HUES6 (cell line): ENCODE measurements around the gene TREML4.

ENCODE experiments used
- H3K27ac ChIP-seq: 2 replicates; pipeline ENCODE4 v1.7.0; 2013; ENCODE audit warnings: low read depth, mild to moderate bottlenecking, low read length, inconsistent platforms
- H3K27me3 ChIP-seq: 2 replicates; pipeline ENCODE4 v1.6.1; 2013; ENCODE audit warnings: low read length; ENCODE audit not compliant: control insufficient read depth, insufficient read depth
- H3K36me3 ChIP-seq: 2 replicates; pipeline ENCODE4 v1.6.1; 2013; ENCODE audit warnings: low read length; ENCODE audit not compliant: control insufficient read depth, insufficient read depth
- H3K4me1 ChIP-seq: 2 replicates; pipeline ENCODE4 v1.6.1; 2013; ENCODE audit warnings: low read length; ENCODE audit not compliant: control insufficient read depth, insufficient read depth
- H3K4me3 ChIP-seq: 2 replicates; pipeline ENCODE4 v1.5.1; 2013; ENCODE audit warnings: low read depth, low read length
- H3K9ac ChIP-seq: one replicate; pipeline ENCODE4 v1.6.1; 2013; ENCODE audit warnings: mild to moderate bottlenecking, low read length
- H3K9me3 ChIP-seq: 2 replicates; pipeline ENCODE4 v1.6.1; 2013; ENCODE audit warnings: low read depth, low read length; ENCODE audit not compliant: control insufficient read depth, insufficient read depth

TREML4 gene

DNA sequence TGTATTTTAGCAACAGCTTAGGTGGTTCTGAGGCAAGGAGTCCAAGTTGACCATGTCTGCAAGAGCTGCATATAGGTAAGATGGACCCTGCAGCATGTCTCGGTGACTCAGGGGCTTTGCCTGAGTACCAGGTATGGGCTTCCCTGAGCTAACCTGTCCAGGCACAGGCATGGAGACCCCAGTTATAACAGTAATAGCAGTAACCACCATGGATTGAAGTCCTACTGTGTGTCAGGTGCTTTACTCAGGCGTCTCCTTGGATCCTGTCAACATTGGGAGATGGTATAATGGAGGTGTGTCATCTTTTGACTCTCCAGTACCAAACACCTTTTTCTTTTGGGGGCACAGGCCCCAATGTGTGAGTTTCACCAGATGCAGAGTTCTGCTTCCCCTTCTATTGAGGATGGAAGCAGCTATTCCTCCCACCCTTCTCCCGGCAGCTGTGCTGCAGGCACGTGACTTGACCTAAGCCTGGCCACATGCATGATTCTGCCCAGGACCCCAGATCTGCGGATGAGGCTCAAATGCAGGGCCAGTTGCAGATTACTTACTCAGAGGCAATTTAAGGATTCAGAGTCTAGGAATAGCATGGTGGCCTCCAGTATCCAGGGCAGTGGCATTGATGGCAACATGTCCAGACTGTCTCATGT is 44.6 kb downstream of the TREML4 start:
- H3K9ac ChIP-seq: no peak overlapping the region
- H3K27ac ChIP-seq: no peak overlapping the region
- H3K9me3 ChIP-seq: no peaks in the 10 kb centered on the region
- no peaks in the 10 kb centered on the region for H3K27me3 ChIP-seq
- no peaks in the 10 kb centered on the region for H3K36me3 ChIP-seq
- H3K4me3 ChIP-seq: no peak overlapping the region
- H3K4me1 ChIP-seq: no peaks in the 10 kb centered on the region

DNA sequence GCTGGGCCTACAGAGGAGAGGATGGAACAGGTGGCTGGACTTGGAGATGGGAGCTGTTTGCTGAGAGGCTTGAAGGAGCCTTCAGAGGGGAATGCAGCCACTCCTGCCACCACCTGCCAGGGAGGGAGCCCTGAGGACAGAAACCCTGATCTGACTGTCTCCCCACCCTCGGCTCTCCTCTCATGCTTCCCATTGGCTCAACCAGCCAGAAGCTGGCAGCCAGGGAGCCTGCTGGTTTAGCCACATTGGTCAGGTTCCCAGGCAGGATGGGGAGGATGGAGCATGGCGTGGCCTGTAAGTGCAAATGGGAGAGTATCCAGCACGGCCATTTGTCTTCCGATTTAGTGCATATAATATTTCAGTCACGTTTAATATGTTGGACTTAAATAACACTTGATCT is 45.6 kb downstream of the TREML4 start:
- H3K4me3 ChIP-seq: no peak overlapping the region
- no peaks in the 10 kb centered on the region; the same call in 1 of the 2 replicates for H3K9me3 ChIP-seq
- H3K27ac ChIP-seq: no peak overlapping the region
- no peaks in the 10 kb centered on the region for H3K36me3 ChIP-seq
- H3K4me1 ChIP-seq: no peaks in the 10 kb centered on the region
- no peaks in the 10 kb centered on the region for H3K27me3 ChIP-seq
- H3K9ac ChIP-seq: no peak overlapping the region

DNA sequence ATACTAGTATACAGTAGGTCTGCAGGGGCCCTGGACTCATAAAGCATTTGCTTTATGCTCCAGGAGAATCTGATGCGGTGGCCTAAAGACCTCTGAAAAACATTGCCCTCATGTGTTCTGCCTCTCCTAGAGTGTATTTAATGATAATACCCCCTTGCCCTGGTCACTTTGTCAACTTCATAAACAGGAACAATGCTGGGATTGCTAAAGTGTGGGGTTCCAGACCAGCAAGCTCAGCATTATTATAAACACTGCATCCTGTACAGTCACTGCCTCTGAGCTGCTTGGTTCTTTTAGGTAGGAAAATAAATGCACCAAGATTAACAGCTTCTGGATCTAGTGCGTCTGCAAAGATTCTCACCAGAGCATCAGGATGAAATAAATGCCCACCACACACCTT is 46.1 kb downstream of the TREML4 start:
- H3K4me1 ChIP-seq: 0 out of 2 replicates have a peak, but pooled peaks cover 2% of the 10 kb centered on the region
- no peak overlapping the region for H3K27ac ChIP-seq
- H3K27me3 ChIP-seq: no peaks in the 10 kb centered on the region
- no peaks in the 10 kb centered on the region for H3K36me3 ChIP-seq
- H3K4me3 ChIP-seq: no peak overlapping the region
- H3K9ac ChIP-seq: no peak overlapping the region
- H3K9me3 ChIP-seq: no peaks in the 10 kb centered on the region; the same call in 1 of the 2 replicates

DNA sequence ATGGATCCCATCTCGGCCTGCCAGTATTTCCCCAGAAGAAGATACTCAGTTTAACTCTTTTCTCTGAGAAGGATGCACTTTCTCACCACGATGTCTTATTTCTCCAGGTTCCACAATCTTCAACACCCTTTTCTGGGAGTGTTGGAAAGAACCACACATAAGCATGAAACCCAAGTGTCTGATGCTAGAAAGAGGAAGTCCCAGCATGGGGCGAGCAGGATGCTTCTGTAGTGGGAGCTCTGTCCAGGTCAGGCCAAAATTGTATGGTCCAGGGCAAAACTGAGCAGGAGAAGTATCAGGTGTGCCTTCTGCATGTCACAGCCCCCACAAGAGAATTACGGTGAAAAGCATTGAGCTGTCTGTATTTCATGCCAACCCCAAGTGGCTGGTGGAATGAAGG is 47.3 kb downstream of the TREML4 start:
- 0 out of 2 replicates have a peak, but pooled peaks cover 3% of the 10 kb centered on the region for H3K4me1 ChIP-seq
- H3K27ac ChIP-seq: no peak overlapping the region
- H3K4me3 ChIP-seq: no peak overlapping the region
- no peaks in the 10 kb centered on the region for H3K27me3 ChIP-seq
- no peaks in the 10 kb centered on the region for H3K36me3 ChIP-seq
- no peaks in the 10 kb centered on the region; the same call in 1 of the 2 replicates for H3K9me3 ChIP-seq
- no peak overlapping the region for H3K9ac ChIP-seq

DNA sequence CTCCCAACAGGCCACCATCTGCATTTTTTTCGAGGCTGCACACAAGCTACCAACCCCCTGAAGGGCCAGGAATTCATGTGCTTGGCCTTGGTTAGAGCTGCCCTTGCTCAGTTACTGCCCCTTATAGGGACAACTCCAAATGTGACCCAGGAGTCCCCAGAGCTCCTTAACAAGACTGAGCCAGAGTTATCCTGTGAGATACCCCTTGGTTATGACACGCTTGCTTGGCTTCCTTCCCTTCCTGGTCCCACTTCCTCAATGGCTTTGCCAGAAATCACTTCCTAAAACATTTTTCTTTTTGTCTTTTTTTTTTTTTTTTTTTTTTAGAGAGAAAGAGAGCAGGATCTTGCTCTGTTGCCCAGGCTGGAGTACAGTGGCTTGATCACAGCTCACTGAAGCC is 49.5 kb downstream of the TREML4 start:
- no peak overlapping the region for H3K9ac ChIP-seq
- 0 out of 2 replicates have a peak, but pooled peaks cover 3% of the 10 kb centered on the region for H3K4me1 ChIP-seq

DNA sequence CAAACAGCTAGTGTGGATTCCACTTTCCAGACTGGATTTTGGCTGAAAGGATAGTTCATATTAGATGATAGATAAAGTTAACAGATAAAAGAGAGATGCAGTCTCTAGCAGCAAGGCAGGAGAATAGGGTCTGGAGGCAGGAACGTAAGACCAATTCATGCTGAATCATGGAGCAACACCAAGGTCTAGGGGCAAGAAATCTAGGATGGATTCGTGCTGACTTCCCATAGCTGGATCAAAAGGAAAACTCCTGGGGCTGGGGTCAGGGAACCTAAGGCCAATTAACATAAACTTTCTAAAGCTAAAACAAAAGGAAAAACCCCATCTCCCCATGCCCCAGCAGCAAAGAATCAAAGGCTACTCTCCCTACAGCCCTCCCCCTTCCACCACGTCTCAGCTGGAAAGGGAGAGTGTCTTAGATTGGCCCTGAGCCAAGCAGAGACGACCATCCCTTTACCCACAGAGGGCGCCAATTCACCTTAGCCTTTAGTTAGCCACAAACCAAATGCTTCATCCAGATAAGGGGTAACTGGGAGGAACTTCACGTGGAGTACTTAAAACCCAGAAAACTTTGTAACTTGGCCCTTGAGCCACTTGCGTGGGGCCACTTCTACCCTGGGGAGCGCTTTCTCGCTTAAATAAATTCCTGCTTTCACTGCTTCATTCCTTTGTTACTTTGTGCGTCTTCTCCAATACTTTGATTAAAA is 50.7 kb downstream of the TREML4 start:
- Histone ChIP-seq H3K36me3 (no peaks in the 10 kb centered on the region), H3K27ac (no peak overlapping the region), H3K4me3 (no peak overlapping the region), H3K9me3 (no peaks in the 10 kb centered on the region; the same call in 1 of the 2 replicates), H3K9ac (no peak overlapping the region), H3K4me1 (0 out of 2 replicates have a peak, but pooled peaks cover 3% of the 10 kb centered on the region), H3K27me3 (no peaks in the 10 kb centered on the region)

More for the DNA sequence above, 49.5 kb downstream of the TREML4 start:
- H3K4me3 ChIP-seq: no peak overlapping the region
- no peaks in the 10 kb centered on the region; the same call in 1 of the 2 replicates for H3K9me3 ChIP-seq
- no peaks in the 10 kb centered on the region for H3K27me3 ChIP-seq
- no peaks in the 10 kb centered on the region for H3K36me3 ChIP-seq
- no peak overlapping the region for H3K27ac ChIP-seq

DNA sequence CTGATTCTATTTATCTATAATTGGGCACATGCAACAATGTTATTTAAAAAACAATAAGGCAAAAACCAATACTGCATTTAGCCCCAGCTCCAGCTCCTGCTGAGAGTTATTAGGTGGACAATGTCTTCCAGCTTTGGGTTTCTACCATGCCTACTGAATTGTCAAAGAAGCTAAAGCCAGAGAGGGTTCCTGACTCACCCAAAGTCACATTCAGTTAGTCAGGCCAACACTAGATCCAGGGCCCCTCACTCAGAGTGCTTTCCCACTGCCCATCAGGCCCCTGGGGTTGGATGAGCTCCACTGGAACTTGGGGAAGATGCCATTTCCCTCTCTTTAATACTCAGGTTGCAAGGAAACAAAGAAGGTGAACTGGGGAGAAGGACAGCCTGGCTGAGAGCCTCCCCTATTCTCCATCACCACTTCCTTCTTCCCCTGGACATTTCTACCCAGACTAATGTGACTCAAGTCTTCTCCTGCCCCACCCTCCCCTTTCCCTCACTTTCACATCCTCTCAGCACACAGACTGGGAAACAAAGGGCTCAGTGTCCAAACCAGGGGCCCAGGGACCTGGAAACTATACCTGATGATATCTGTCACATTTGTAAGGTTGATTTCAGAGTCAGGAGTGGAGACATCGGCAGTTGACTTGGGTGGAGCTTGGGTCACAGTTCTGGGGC is 52.4 kb downstream of the TREML4 start:
- H3K9ac ChIP-seq: no peak overlapping the region
- no peak overlapping the region for H3K27ac ChIP-seq
- H3K27me3 ChIP-seq: peaks cover 2% of the 10 kb centered on the region; the same call in 1 of the 2 replicates
- H3K36me3 ChIP-seq: no peaks in the 10 kb centered on the region
- H3K4me3 ChIP-seq: no peak overlapping the region
- no peaks in the 10 kb centered on the region; the same call in 1 of the 2 replicates for H3K9me3 ChIP-seq
- H3K4me1 ChIP-seq: 0 out of 2 replicates have a peak, but pooled peaks cover 3% of the 10 kb centered on the region

DNA sequence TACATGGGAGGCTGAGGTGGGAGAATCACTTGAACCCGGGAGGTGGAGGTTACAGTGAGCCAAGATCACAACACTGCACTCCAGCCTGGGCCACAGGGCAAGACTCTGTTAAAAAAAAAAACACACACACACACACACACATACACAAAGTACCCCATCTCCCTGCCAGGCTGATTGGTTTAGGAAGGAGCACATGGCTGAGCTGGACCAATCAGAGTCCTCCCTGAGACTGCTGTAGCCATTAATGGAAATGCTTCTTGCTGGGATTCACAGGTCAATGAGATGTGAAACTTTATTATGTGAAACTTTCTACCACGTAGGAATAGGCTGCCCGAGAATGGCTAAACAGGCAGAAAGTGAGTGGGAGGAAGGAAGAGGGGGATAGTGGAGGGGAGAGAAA is 55.5 kb downstream of the TREML4 start:
- peaks cover 3% of the 10 kb centered on the region; the same call in 1 of the 2 replicates for H3K4me1 ChIP-seq
- H3K27me3 ChIP-seq: peaks cover 3% of the 10 kb centered on the region; the same call in 1 of the 2 replicates
- no peak overlapping the region for H3K9ac ChIP-seq
- no peaks in the 10 kb centered on the region for H3K9me3 ChIP-seq
- H3K27ac ChIP-seq: no peak overlapping the region
- H3K4me3 ChIP-seq: no peak overlapping the region
- no peaks in the 10 kb centered on the region for H3K36me3 ChIP-seq

DNA sequence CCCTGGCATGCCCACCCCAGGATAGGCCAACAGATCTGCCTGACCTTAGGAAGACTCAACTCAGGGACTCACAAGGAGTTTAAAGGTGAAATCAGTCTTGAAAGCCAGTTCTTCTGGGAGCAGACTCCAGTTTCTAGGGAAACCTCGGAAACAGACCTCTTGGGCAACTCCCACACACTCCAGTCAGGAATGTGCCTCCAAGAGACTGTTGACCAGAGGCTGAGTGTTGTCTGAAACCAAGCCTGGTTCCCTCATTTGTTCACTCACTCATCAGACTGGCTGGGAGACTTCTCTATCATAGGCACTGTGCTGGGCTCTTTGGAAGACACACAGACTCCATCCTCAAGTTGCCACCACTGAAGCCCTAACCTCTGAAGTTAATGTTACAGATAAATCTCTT is 56.6 kb downstream of the TREML4 start:
- H3K9ac ChIP-seq: no peak overlapping the region
- peaks cover 3% of the 10 kb centered on the region for H3K4me1 ChIP-seq
- H3K27me3 ChIP-seq: peaks cover 3% of the 10 kb centered on the region; the same call in 1 of the 2 replicates
- no peaks in the 10 kb centered on the region for H3K9me3 ChIP-seq
- no peaks in the 10 kb centered on the region for H3K36me3 ChIP-seq
- no peak overlapping the region for H3K27ac ChIP-seq
- no peak overlapping the region for H3K4me3 ChIP-seq

DNA sequence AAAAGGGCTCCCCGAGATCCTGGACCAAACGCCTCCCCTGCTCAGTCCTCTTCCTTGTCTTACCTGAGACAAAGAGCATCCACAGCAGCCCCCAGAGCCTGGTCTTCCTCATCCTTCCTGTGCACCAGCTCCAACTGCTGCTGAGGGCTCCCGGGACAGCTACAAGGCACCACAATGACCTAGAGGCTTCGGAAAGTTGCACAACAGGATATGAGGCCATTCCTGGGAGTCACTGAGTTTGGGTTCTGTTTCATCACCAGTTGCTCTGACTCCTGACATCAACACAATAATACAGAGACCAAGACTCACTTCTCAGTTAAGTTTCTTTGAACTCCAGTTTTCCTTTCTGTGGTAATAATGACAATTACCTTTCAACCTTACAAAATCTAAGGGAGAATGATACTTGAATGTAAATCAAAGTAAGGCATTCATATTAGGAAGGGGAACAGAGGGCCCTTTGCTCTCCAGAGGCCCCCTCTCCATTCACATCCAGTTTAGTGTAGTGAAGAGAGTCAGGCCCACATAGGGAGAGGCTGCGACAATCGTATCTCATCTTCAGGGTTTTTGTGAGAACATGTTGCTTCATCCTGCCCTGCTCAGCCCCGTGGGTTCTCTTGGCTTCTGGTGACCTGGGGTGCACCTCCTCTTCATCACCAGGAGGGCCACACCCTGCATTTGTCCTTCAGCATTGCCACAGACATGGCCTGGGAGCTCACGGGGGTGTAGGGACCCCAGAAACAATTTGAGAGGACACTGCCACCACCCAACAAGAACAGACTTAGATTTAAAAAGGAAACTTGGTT is 58.6 kb downstream of the TREML4 start, which contains the start of gene TREM1:
TREM1 (minus strand) TSS at position 139 of the 803 bp plus-strand sequence; CDS start at position 112, 27 bp downstream.
- Histone ChIP-seq H3K27me3 (peaks cover 5% of the 10 kb centered on the region; the same call in 1 of the 2 replicates), H3K9me3 (no peaks in the 10 kb centered on the region), H3K4me3 (no peak within 1 kb of the TSS), H3K9ac (no peak within 1 kb of the TSS), H3K4me1 (peaks cover 13% of the 10 kb centered on the region), H3K36me3 (no peaks in the 10 kb centered on the region), H3K27ac (no peak within 1 kb of the TSS)
